K562 (cell line): ENCODE measurements around the gene DPYSL4. TPM values are rescaled to one million over a fixed set of nuclear protein-coding genes. Genes with fewer than 3 reads are reported as not detected.

Source experiments
- ATAC-seq: fragments of 200-7000 bp; cut with Tn5 transposase; 3 replicates; pipeline ENCODE4 v1.9.1; 2020; ENCODE audit warnings: moderate library complexity
- BruUV-seq: library from RNA; stranded (reverse); fragments of 400-500 nt; replicated peaks from 2 replicates; lab custom pipeline; 2021; lab: Mats Ljungman, UMichigan
- CTCF ChIA-PET: fragments of 300-600 bp; formaldehyde crosslinking; extraction: SDS; loops from one replicate; lab custom pipeline; 2021; ENCODE audit warnings: low intra/inter-chr PET ratio; lab: Yijun Ruan, JAX
- POLR2A ChIA-PET: fragments of 300-600, 350-650 bp; sonication (Branson Sonifier 250); formaldehyde crosslinking; extraction: SDS; loops from one replicate; lab custom pipeline; 2021; ENCODE audit warnings: antibody characterized with exemption, inconsistent platforms; lab: Yijun Ruan, JAX
- DNase-seq, 4 experiments: peaks; one replicate each; pipeline versions ENCODE4 v3.0.0 to v3.0.0-alpha.2; 2011 to 2018; ENCODE audit warnings: low spot score in 3 of 4, mixed read lengths in 3 of 4; ENCODE audit errors: extremely low read depth in 1 of 4
- FAIRE-seq: peaks from 2 replicates; lab custom pipeline; 2011; peaks lifted over from hg19 to GRCh38; lab: Jason Lieb, UNC
- H2AFZ ChIP-seq: 2 replicates; pipeline ENCODE4 v1.6.0; 2011; ENCODE audit warnings: low read depth, low read length, control low read depth, inconsistent platforms
- H3K27ac ChIP-seq: fragments of 200-600 bp; 3 replicates; pipeline ENCODE4 v1.8.0; 2011; ENCODE audit warnings: low read depth, mild to moderate bottlenecking, control low read depth, inconsistent platforms, low read length, moderate library complexity, mixed read lengths; ENCODE audit errors: extremely low read depth
- H3K27me3 ChIP-seq, 2 experiments: fragments of 300-600 bp in 1 of 2; 2 replicates in 1 of 2; 3 replicates in 1 of 2; pipeline versions ENCODE4 v1.6.0 to v1.8.0; 2011; ENCODE audit warnings: inconsistent platforms in 2 of 2, low read length in 2 of 2, mild to moderate bottlenecking in 1 of 2, mixed read lengths in 1 of 2, moderate library complexity in 1 of 2; ENCODE audit not compliant: control insufficient read depth in 2 of 2, insufficient read depth in 2 of 2
- H3K36me3 ChIP-seq: fragments of 300-600 bp; 3 replicates; pipeline ENCODE4 v1.8.0; 2011; ENCODE audit warnings: mild to moderate bottlenecking, low read length, inconsistent platforms; ENCODE audit not compliant: control insufficient read depth, insufficient read depth
- H3K4me1 ChIP-seq, 2 experiments: fragments of 200-600 bp in 1 of 2; replicated peaks in 1 of 2; 2 replicates in 1 of 2; 3 replicates in 1 of 2; pipeline versions ENCODE4 v1.5.1 to v1.8.0; 2011; ENCODE audit warnings: inconsistent platforms in 2 of 2, low read length in 2 of 2, mild to moderate bottlenecking in 1 of 2, mixed read lengths in 1 of 2, moderate library complexity in 1 of 2; ENCODE audit not compliant: control insufficient read depth in 2 of 2, insufficient read depth in 2 of 2
- H3K4me2 ChIP-seq: 2 replicates; pipeline ENCODE4 v1.6.1; 2011; ENCODE audit warnings: low read length, control low read depth, inconsistent platforms, mixed read lengths; ENCODE audit not compliant: insufficient read depth
- H3K4me3 ChIP-seq: fragments of 200-600 bp; sonication (generic), shearing (Covaris generic); 2 replicates; pipeline ENCODE4 v1.5.1; 2016; ENCODE audit warnings: control low read depth, inconsistent platforms
- H3K79me2 ChIP-seq: fragments of 200-600 bp; 3 replicates; pipeline ENCODE4 v1.8.0; 2011; ENCODE audit warnings: low read length, inconsistent platforms; ENCODE audit not compliant: control insufficient read depth, insufficient read depth
- H3K9ac ChIP-seq, 2 experiments: 2 replicates each; pipeline versions ENCODE4 v1.6.0 to v1.6.1; 2011; ENCODE audit warnings: low read depth in 2 of 2, low read length in 2 of 2, control low read depth in 1 of 2, inconsistent platforms in 1 of 2, mild to moderate bottlenecking in 1 of 2, mixed read lengths in 1 of 2; ENCODE audit not compliant: insufficient read depth in 1 of 2
- H3K9me1 ChIP-seq: one replicate; pipeline ENCODE4 v1.6.0; 2011; ENCODE audit warnings: inconsistent platforms, mild to moderate bottlenecking, low read length, moderate library complexity; ENCODE audit not compliant: control insufficient read depth, insufficient read depth
- H3K9me3 ChIP-seq: replicated peaks from 2 replicates; pipeline ENCODE4 v1.5.1; 2011; ENCODE audit warnings: low read depth, low read length, inconsistent platforms; ENCODE audit not compliant: control insufficient read depth, insufficient read depth
- H4K20me1 ChIP-seq: replicated peaks from 2 replicates; pipeline ENCODE4 v1.6.1; 2011; ENCODE audit warnings: low read length, inconsistent platforms, mixed read lengths; ENCODE audit not compliant: control insufficient read depth, insufficient read depth
- ARID1B ChIP-seq: fragments of 450-650 bp; IDR thresholded peaks from 2 replicates; pipeline ENCODE4 v1.6.1; 2016; ENCODE audit warnings: antibody characterized with exemption, mild to moderate bottlenecking, inconsistent platforms
- MYC ChIP-seq, 2 experiments: fragments of 250-450 bp in 1 of 2; sonication (Bioruptor Pico) in 1 of 2; IDR thresholded peaks; 2 replicates each; pipeline versions ENCODE4 v1.5.1 to v1.6.1; 2012 to 2021; ENCODE audit warnings: low read depth in 2 of 2, borderline replicate concordance in 1 of 2, improper control_type of control experiment in 1 of 2, low read length in 1 of 2, mild to moderate bottlenecking in 1 of 2, moderate library complexity in 1 of 2
- THRB ChIP-seq: fragments of 450-650 bp; formaldehyde crosslinking; conservative IDR thresholded peaks from 2 replicates; pipeline ENCODE4 v1.4.0; 2022; ENCODE audit warnings: mild to moderate bottlenecking, missing genetic modification characterization
- WGBS: fragments of 100-300 bp; shearing (Covaris generic); methylation state at CpG from one replicate; pipeline ENCODE4 v1.1.6; 2016; ENCODE audit warnings: low coverage, mixed read lengths; ENCODE audit not compliant: insufficient coverage; ENCODE audit errors: missing lambda C conversion rate; 5-methylcytosine and 5-hydroxymethylcytosine counted together
- in situ Hi-C: fragments of 300-500 bp; cut with MboI; formaldehyde crosslinking; loops from 4 replicates; pipeline ENCODE4 v1.15.0; 2018; ENCODE audit warnings: inconsistent platforms, mixed read lengths
- intact Hi-C: fragments of 100-400 bp; cut with micrococcal nuclease; formaldehyde crosslinking; loops from 2 replicates; pipeline ENCODE4 v1.14.2; 2022
- polyA plus RNA-seq, 8 experiments: library from polyadenylated mRNA; depleted of rRNA in 4 of 8; stranded (reverse) in 5 of 8; unstranded in 3 of 8; fragments of >200 nt; fragmentation: Nextera tagmentation in 2 of 8; fragmentation: Illumina TruSeq in 1 of 8; extraction: Ambion mirVana in 2 of 8; extraction: Trizol in 1 of 8; gene quantifications; 2 replicates each; pipeline versions ENCODE4 v1.2.1 to v1.2.3, GENCODE V29; 2011 to 2014; ENCODE audit warnings: inconsistent platforms in 1 of 8, missing spikeins in 1 of 8
- total RNA-seq, 7 experiments: library from RNA; depleted of rRNA in 6 of 7; stranded (reverse); fragments of >200 nt in 6 of 7; fragmentation: Illumina TruSeq in 2 of 7; extraction: Trizol in 2 of 7; gene quantifications; 2 replicates each; pipeline versions ENCODE4 v1.2.1 to v1.2.3, GENCODE V29; 2011 to 2021; ENCODE audit warnings: low replicate concordance in 1 of 7

The DPYSL4 gene
- total and polyA plus RNA-seq, 9 of the 15 experiments (the other 6 are each of a cell fraction or from before 2014, with no cell fraction given), result 0.03 TPM; not detected in 8

GRCh38 chr10:132149917-132150316, 36.8 kb upstream of the DPYSL4 start:
- H3K4me2 ChIP-seq, result no peak overlapping the region
- ATAC-seq, result no peak
- WGBS, result 92% methylated on average over 5 of the region's 7 CpGs
- H3K27ac ChIP-seq, result no peak overlapping the region
- H2AFZ ChIP-seq, result no peak overlapping the region
- H3K27me3 ChIP-seq, result peaks cover 0 to 24% of the 10 kb centered on the region in 2 experiments; a peak in 3 of 5 replicates
- in situ Hi-C loops (no loop called here), intact Hi-C loops (no loop called here)
- H3K4me1 ChIP-seq, result no peaks in the 10 kb centered on the region
- FAIRE-seq, result no peak
- no peaks in the 10 kb centered on the region for H3K9me3 ChIP-seq
- H3K9ac ChIP-seq, result no peak overlapping the region
- no peaks in the 10 kb centered on the region for H3K9me1 ChIP-seq
- H4K20me1 ChIP-seq, result no peaks in the 10 kb centered on the region
- no peaks in the 10 kb centered on the region for H3K79me2 ChIP-seq
- H3K4me3 ChIP-seq, result no peak overlapping the region
- ChIA-PET POLR2A (no interaction called here), CTCF (no interaction called here)
- no peaks in the 10 kb centered on the region for H3K36me3 ChIP-seq
- no TSS peak for BruUV-seq
- DNase-seq, result no peak
- no peak for TF ChIP-seq ARID1B

- H3K27ac ChIP-seq, result no peak overlapping the region
- no peaks in the 10 kb centered on the region for H3K36me3 ChIP-seq
- no peaks in the 10 kb centered on the region for H3K4me1 ChIP-seq
- no peak overlapping the region for H2AFZ ChIP-seq
- POLR2A ChIA-PET, result no interaction called here
- H3K9ac ChIP-seq, result no peak overlapping the region
- H3K27me3 ChIP-seq, result peaks cover 0 to 17% of the 10 kb centered on the region in 2 experiments; a peak in 1 of 5 replicates
- H4K20me1 ChIP-seq, result no peaks in the 10 kb centered on the region
- H3K4me2 ChIP-seq, result no peak overlapping the region
- no peak overlapping the region for H3K4me3 ChIP-seq
- no peak for TF ChIP-seq MYC (IDR thresholded peaks at IDR 0.05; ENCODE audit: low read depth, low read length)
- no peak for TF ChIP-seq MYC (CRISPR knock-in tag; IDR thresholded peaks at IDR 0.05; ENCODE audit: borderline replicate concordance, low read depth)
- 0 out of 2 replicates have a peak, but pooled peaks have one; percentile 12 for TF ChIP-seq THRB (CRISPR knock-in tag)
- H3K79me2 ChIP-seq, result no peaks in the 10 kb centered on the region
- CTCF ChIA-PET, result no interaction called here
- H3K9me1 ChIP-seq, result no peaks in the 10 kb centered on the region
- 19% methylated on average over 2 of the region's 2 CpGs for WGBS
- H3K9me3 ChIP-seq, result no peaks in the 10 kb centered on the region
- no peak for DNase-seq
- FAIRE-seq, result no peak
- ATAC-seq, result no peak
- BruUV-seq, result no TSS peak
- in situ Hi-C loops, result no loop called here
- intact Hi-C loops, result no loop called here
Measured at GRCh38 chr10:132150777-132151176, 36.0 kb upstream of the DPYSL4 start.
